ENCODE measurements around the gene PIH1D1.

Gene PIH1D1

GRCh38 chr19:49398931-49399330, 52.7 kb downstream of the PIH1D1 start:
- H3K4me3 ChIP-seq (ENCODE audit: low read length), result no peak overlapping the region
- no peak for TF ChIP-seq CTCF (IDR thresholded peaks at IDR 0.05; ENCODE audit: insufficient read depth, low read depth, low read length, missing control alignments)
- DNase-seq (ENCODE audit: low read depth), result no peak

- H3K4me3 ChIP-seq (ENCODE audit: low read length), result no peak overlapping the region
- no peak for DNase-seq (ENCODE audit: low read depth)
- TF ChIP-seq CTCF (IDR thresholded peaks at IDR 0.05; ENCODE audit: insufficient read depth, low read depth, low read length, missing control alignments), result no peak
Measured at GRCh38 chr19:49398001-49398615, 53.5 kb downstream of the PIH1D1 start.

- H3K4me3 ChIP-seq (ENCODE audit: low read length), result no peak overlapping the region
- TF ChIP-seq CTCF (IDR thresholded peaks at IDR 0.05; ENCODE audit: insufficient read depth, low read depth, low read length, missing control alignments), result no peak
- DNase-seq (ENCODE audit: low read depth), result no peak
Measured at GRCh38 chr19:49396738-49397505, 54.7 kb downstream of the PIH1D1 start.
